GM10266 (cell line): ENCODE data around the gene TMEM175.

ENCODE experiments used
- DNase-seq: peaks from one replicate; pipeline ENCODE4 v3.0.0; 2012; ENCODE audit errors: extremely low spot score
- CTCF ChIP-seq: IDR thresholded peaks from 2 replicates; pipeline ENCODE4 v1.5.1; 2012; ENCODE audit warnings: mild to moderate bottlenecking, low read depth; ENCODE audit not compliant: control insufficient read depth, insufficient read depth; ENCODE audit errors: missing control alignments

Gene TMEM175

DNA sequence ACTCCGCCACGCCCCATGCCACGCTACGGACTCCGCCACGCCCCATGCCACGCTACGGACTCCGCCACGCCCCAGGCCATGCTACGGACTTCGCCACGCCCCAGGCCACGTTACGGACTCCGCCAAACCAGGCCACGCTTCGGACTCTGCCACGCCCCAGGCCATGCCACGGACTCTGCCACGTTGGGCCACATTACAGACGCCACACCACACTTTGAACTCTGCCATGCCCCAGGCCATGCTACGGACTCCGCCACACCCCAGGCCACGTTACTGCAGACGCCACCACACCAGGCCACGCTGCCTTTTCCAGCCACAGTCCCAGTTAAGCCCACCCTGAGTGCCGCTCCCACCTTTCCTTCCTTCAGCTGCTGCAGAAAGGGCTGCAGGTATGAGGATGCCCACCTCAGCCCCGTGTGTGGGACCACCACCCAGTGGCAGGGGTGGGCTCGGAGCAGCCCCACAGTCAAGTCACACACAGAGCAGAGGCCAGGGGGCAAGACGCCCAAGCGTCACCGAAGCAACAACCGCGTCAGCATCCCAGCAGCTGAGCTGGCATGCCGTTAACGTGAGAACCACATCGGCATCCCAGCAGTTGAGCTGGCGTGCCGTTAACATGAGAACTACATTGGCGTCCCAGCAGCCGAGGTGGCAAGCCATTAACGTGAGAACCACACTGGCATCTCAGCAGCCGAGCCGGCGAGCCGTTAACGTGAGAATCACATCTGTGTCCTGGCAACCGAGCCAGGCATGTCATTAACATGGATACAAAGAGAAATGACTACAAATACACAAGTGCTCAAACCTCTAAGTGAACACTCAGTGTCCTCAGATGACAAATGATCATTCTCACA is 26.5 kb upstream of the TMEM175 start:
- no peak for DNase-seq
- no peak for TF ChIP-seq CTCF

GRCh38 chr4:906339-907102 is 25.7 kb upstream of the TMEM175 start:
- no peak for TF ChIP-seq CTCF
- no peak for DNase-seq

- DNase-seq, result no peak
- no peak for TF ChIP-seq CTCF
Observed at GRCh38 chr4:907103-907400, 25.2 kb upstream of the TMEM175 start.

DNA sequence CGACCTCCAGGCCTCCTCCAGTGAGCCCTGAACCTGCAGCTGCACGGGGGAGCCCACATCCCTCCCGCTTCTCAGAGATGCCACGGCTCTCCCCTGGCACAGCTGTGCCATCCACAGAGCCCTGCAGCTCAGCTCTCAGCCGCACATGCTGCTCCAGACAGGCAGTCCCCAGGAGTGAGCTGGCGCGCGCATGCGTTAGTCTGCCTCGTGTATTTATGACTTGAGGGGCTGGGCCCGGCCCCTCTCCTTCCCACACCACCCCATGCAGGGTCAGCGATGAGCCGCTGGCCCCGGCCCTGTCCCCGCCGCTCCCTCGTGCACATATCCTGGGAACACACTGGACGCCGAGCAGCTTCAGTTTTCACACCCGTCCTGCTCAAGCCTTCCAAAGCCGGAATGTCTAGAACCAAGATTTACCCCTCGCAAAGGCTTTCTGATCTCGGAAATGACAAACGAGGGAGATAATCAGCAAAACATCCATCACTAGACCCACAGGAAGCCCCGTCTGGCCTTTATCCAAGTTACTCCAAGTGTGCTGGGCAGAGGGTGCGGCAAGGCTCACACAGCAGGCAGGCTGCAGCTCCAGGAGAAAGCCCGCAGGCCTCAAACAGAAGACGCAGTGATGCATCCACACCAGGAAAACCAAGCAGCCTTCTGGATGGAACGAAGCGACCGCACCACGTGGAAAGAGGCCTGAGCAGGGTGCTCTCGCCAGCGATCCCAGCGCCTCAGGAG is 24.4 kb upstream of the TMEM175 start:
- no peak for TF ChIP-seq CTCF
- DNase-seq, result no peak

DNA sequence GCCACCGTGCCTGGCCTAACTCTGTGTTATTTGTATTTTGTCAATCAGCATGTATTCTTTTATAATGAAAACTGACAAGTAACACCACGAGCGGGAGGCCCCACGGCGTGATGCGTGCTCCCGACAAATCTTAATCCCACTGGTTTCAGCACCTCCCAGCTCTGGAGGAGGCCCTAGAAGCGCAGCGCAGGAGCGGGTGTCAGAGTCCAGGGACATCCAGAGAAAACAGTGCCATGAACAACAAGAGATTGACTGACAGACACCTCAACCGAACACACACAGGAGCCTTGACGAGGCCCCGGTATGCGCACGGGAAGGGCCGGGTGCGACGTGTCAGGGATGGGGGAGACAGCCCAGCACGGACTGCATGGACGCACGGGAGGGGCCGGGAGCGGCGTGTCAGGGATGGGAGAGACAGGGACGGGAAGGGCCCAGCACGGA is 23.1 kb upstream of the TMEM175 start:
- DNase-seq, result no peak
- TF ChIP-seq CTCF, result no peak

DNA sequence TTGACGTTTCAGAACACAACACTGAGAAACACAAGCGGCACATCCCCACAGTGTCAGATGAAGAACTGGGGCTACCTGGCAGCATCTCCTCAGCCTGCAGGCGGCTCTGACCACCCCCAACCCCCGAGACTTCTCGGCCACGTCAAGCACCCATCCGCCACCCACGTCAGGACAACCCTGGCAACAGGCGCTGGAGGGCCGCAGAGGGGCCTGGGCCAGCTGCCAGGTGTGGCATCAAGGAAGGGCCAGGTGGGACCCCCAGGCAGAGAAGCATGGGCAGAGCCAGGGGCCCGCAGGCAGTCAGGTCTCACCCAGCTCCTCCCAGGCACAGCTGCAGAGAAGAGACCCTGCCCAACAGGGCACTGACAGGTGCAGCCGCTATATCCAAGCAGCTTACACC is 22.4 kb upstream of the TMEM175 start:
- no peak for TF ChIP-seq CTCF
- no peak for DNase-seq
